ENCODE data around the gene JMJD1C.

Gene JMJD1C

GRCh38 chr10:63438506-63439498 is 27.0 kb downstream of the JMJD1C start:
- DNase-seq, result no peak
- TF ChIP-seq POLR2A (IDR thresholded peaks at IDR 0.05; ENCODE audit: low read length), result no peak
- TF ChIP-seq GATA1 (IDR thresholded peaks at IDR 0.05; ENCODE audit: low read depth, low read length), result no peak

- no peak for DNase-seq
- TF ChIP-seq GATA1 (IDR thresholded peaks at IDR 0.05; ENCODE audit: low read depth, low read length) (no peak), POLR2A (IDR thresholded peaks at IDR 0.05; ENCODE audit: low read length) (no peak)
Measured at GRCh38 chr10:63437116-63437949, 28.4 kb downstream of the JMJD1C start.

DNA sequence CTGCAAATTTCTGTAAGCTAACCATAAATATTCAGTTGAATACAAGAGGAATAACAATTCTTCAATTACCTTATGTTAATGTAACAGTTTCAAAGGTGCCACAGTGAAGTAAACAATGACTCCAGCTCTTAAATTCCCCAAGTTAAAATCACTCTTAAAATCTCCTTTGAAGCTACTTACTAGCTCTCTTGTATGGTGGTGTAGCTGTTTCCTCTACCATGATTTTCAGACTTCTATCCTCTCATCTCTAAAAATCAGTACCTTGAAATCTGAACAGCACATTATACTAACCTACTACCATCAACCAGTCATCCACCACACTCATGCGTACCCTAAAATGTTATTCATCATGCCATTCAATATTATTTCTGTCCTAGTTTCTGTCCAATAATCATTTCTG is 29.6 kb downstream of the JMJD1C start:
- no peak for TF ChIP-seq GATA1 (IDR thresholded peaks at IDR 0.05; ENCODE audit: low read depth, low read length)
- TF ChIP-seq POLR2A (IDR thresholded peaks at IDR 0.05; ENCODE audit: low read length), result no peak
- no peak for DNase-seq

GRCh38 chr10:63434866-63435854 is 30.6 kb downstream of the JMJD1C start:
- DNase-seq, result no peak

DNA sequence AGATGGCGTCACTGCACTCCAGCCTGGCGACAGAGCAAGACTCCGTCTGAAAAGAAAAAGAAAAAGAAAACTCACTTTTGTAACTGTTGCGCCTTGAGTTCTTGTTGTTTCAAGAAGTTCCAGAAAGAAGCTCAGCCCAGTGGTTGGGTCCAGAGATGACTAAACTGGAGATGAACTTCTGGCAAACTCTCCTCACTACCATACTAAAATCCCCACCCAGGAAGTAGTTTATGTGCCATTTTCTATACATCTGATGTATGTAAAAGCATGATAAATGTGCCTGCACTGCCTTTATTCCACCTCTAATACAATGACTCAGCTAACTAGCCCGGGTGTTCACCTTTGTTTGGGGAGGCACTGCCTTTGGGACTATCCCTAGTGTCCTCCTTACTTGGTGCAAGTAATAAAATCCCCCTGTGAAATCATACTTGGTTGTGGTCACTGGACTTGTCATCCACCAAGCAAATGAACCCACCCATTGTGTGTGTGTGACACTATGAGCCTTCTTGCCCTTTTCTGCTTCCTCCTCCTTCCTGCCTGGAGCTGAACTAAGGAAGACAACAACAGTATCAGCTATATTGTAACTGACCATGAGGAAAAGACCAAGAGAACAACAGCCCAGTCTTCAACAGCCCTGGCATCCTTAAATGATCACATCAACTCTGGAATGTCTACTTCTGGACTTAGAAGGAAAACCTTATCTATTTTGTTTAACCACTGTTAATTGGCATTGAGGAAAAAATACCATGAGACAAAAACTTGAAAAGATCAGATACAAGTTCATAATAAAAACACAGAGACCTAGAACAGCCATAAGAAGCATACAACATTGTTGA is 33.6 kb downstream of the JMJD1C start:
- no peak for DNase-seq
- TF ChIP-seq GATA1 (IDR thresholded peaks at IDR 0.05; ENCODE audit: low read depth, low read length) (no peak), POLR2A (IDR thresholded peaks at IDR 0.05; ENCODE audit: low read length) (no peak)

More at GRCh38 chr10:63434866-63435854, 30.6 kb downstream of the JMJD1C start:
- no peak for TF ChIP-seq POLR2A (IDR thresholded peaks at IDR 0.05; ENCODE audit: low read length)
- no peak for TF ChIP-seq GATA1 (IDR thresholded peaks at IDR 0.05; ENCODE audit: low read depth, low read length)

GRCh38 chr10:63430999-63431356 is 34.8 kb downstream of the JMJD1C start:
- TF ChIP-seq GATA1 (IDR thresholded peaks at IDR 0.05; ENCODE audit: low read depth, low read length) (no peak), POLR2A (IDR thresholded peaks at IDR 0.05; ENCODE audit: low read length) (no peak)
- no peak for DNase-seq

GRCh38 chr10:63430091-63430998 is 35.4 kb downstream of the JMJD1C start:
- DNase-seq, result no peak
- no peak for TF ChIP-seq GATA1 (IDR thresholded peaks at IDR 0.05; ENCODE audit: low read depth, low read length)
- no peak for TF ChIP-seq POLR2A (IDR thresholded peaks at IDR 0.05; ENCODE audit: low read length)

- TF ChIP-seq GATA1 (IDR thresholded peaks at IDR 0.05; ENCODE audit: low read depth, low read length), result no peak
- TF ChIP-seq POLR2A (IDR thresholded peaks at IDR 0.05; ENCODE audit: low read length), result no peak
- DNase-seq, result no peak
Measured at GRCh38 chr10:63429281-63429680, 36.5 kb downstream of the JMJD1C start.

- TF ChIP-seq GATA1 (IDR thresholded peaks at IDR 0.05; ENCODE audit: low read depth, low read length), result no peak
- no peak for TF ChIP-seq POLR2A (IDR thresholded peaks at IDR 0.05; ENCODE audit: low read length)
- no peak for DNase-seq
Measured at GRCh38 chr10:63427013-63427412, 38.8 kb downstream of the JMJD1C start.

- TF ChIP-seq GATA1 (IDR thresholded peaks at IDR 0.05; ENCODE audit: low read depth, low read length) (no peak), POLR2A (IDR thresholded peaks at IDR 0.05; ENCODE audit: low read length) (no peak)
- peak in 1 of 2 experiments; percentile 15 for DNase-seq
Measured at GRCh38 chr10:63425512-63425911, 40.3 kb downstream of the JMJD1C start.

- no peak for TF ChIP-seq GATA1 (IDR thresholded peaks at IDR 0.05; ENCODE audit: low read depth, low read length)
- no peak for DNase-seq
Measured at GRCh38 chr10:63424576-63424975, 41.2 kb downstream of the JMJD1C start.
